GM06990 (cell line): ENCODE measurements around the gene THOP1.

ENCODE experiments used
- DNase-seq: peaks from one replicate; pipeline ENCODE4 v3.0.0-alpha.2; 2011; ENCODE audit not compliant: insufficient read length; ENCODE audit errors: extremely low read depth
- H3K27me3 ChIP-seq: replicated peaks from 2 replicates; pipeline ENCODE4 v1.6.0; 2011; ENCODE audit warnings: low read length; ENCODE audit not compliant: control insufficient read depth, insufficient read depth
- H3K36me3 ChIP-seq: 2 replicates; pipeline ENCODE4 v1.5.1; 2011; ENCODE audit warnings: low read length; ENCODE audit not compliant: control insufficient read depth, insufficient read depth
- H3K4me3 ChIP-seq: replicated peaks from 2 replicates; pipeline ENCODE4 v1.5.1; 2011; ENCODE audit warnings: low read depth, mild to moderate bottlenecking, control low read depth, low read length
- CTCF ChIP-seq: IDR thresholded peaks from 2 replicates; pipeline ENCODE4 v1.5.1; 2011; ENCODE audit warnings: low read length, control low read depth, mild to moderate bottlenecking, inconsistent platforms; ENCODE audit not compliant: insufficient read depth, poor library complexity, severe bottlenecking

THOP1 gene

DNA sequence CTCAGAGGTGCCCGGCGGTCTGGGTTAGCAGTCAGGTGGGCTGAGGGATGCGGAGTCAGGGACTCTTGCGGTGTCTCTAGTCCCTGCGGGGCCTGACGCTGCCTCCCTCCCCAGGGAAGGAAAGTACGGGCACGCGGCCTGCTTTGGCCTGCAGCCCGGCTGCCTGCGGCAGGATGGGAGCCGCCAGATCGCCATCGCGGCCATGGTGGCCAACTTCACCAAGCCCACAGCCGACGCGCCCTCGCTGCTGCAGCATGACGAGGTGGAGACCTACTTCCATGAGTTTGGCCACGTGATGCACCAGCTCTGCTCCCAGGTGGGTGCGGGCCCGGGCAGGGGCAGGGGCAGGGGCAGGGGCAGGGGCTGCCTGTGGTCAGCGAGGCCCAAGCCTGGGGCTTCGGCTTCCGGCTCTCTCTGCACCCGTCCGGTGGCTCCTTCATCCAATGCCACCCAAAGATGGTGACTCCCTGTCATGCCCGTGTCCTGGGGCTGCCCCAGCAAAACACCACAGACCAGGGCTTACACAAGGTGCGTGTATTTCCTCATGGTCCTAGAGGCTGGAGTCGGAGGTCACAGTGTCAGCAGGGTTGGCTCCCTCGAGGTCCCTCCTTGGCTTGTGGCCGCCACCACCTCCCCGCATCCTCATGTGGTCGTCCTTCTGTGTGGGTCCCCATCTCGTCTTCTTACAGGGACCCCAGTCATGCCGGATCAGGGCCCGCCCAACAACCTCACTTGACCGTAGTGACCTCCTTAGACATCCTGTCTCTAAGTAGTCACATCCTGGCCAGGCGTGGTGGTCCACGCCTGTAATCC is 23.0 kb downstream of the THOP1 start:
- H3K27me3 ChIP-seq: no peaks in the 10 kb centered on the region

GRCh38 chr19:2809387-2810140 is 24.3 kb downstream of the THOP1 start:
- DNase-seq: no peak
- TF ChIP-seq CTCF: no peak
- peaks cover 53% of the 10 kb centered on the region for H3K36me3 ChIP-seq

More for the DNA sequence above, 23.0 kb downstream of the THOP1 start:
- Histone ChIP-seq H3K36me3 (peaks cover 55% of the 10 kb centered on the region), H3K4me3 (no peak overlapping the region)
- no peak for TF ChIP-seq CTCF
- no peak for DNase-seq

GRCh38 chr19:2810141-2811091 is 25.1 kb downstream of the THOP1 start:
- no peak for TF ChIP-seq CTCF
- Histone ChIP-seq H3K27me3 (no peaks in the 10 kb centered on the region), H3K4me3 (no peak overlapping the region), H3K36me3 (peaks cover 53% of the 10 kb centered on the region)
- DNase-seq: no peak

More at GRCh38 chr19:2809387-2810140, 24.3 kb downstream of the THOP1 start:
- Histone ChIP-seq H3K4me3 (no peak overlapping the region), H3K27me3 (no peaks in the 10 kb centered on the region)

GRCh38 chr19:2811221-2811722 is 26.0 kb downstream of the THOP1 start:
- Histone ChIP-seq H3K36me3 (peaks cover 48% of the 10 kb centered on the region), H3K4me3 (no peak overlapping the region), H3K27me3 (no peaks in the 10 kb centered on the region)
- no peak for DNase-seq
- no peak for TF ChIP-seq CTCF

GRCh38 chr19:2811735-2812413 is 26.6 kb downstream of the THOP1 start:
- Histone ChIP-seq H3K27me3 (no peaks in the 10 kb centered on the region), H3K36me3 (peaks cover 46% of the 10 kb centered on the region), H3K4me3 (no peak overlapping the region)
- TF ChIP-seq CTCF: no peak
- no peak for DNase-seq
